ENCODE results near the gene NAV1.

GRCh38 chr1:201511396-201511940, 27.5 kb upstream of the NAV1 start:
- TF ChIP-seq RFX5 (IDR thresholded peaks at IDR 0.05), result no peak
- no peak for TF ChIP-seq POLR2A (IDR thresholded peaks at IDR 0.05; ENCODE audit: low read length)
- TF ChIP-seq CEBPB (IDR thresholded peaks at IDR 0.05), result no peak
- no peak for TF ChIP-seq MAX (IDR thresholded peaks at IDR 0.05)
- TF ChIP-seq ZFP36 (IDR thresholded peaks at IDR 0.05; ENCODE audit: borderline replicate concordance, partially characterized antibody), result no peak
- TF ChIP-seq, protein P1, sequence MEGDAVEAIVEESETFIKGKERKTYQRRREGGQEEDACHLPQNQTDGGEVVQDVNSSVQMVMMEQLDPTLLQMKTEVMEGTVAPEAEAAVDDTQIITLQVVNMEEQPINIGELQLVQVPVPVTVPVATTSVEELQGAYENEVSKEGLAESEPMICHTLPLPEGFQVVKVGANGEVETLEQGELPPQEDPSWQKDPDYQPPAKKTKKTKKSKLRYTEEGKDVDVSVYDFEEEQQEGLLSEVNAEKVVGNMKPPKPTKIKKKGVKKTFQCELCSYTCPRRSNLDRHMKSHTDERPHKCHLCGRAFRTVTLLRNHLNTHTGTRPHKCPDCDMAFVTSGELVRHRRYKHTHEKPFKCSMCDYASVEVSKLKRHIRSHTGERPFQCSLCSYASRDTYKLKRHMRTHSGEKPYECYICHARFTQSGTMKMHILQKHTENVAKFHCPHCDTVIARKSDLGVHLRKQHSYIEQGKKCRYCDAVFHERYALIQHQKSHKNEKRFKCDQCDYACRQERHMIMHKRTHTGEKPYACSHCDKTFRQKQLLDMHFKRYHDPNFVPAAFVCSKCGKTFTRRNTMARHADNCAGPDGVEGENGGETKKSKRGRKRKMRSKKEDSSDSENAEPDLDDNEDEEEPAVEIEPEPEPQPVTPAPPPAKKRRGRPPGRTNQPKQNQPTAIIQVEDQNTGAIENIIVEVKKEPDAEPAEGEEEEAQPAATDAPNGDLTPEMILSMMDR (IDR thresholded peaks at IDR 0.05), result no peak
- no peak for TF ChIP-seq EHMT2 (IDR thresholded peaks at IDR 0.05; ENCODE audit: low read depth)
- no peak for TF ChIP-seq JUNB (IDR thresholded peaks at IDR 0.05)
- no peak for TF ChIP-seq RAD21 (conservative IDR thresholded peaks at IDR 0.05 in 1 of 2, IDR thresholded peaks at IDR 0.05 in 1 of 2)
- TF ChIP-seq RCOR1 (IDR thresholded peaks at IDR 0.05; ENCODE audit: low read depth, low read length), result no peak
